GM19239 (cell line): ENCODE data around the gene SRPRB.

Experiments used
- DNase-seq: peaks from one replicate; pipeline ENCODE4 v3.0.0; 2011; ENCODE audit warnings: low spot score; ENCODE audit not compliant: insufficient read length
- FAIRE-seq: peaks from 2 replicates; lab custom pipeline; 2011; peaks lifted over from hg19 to GRCh38; lab: Jason Lieb, UNC

The SRPRB gene

DNA sequence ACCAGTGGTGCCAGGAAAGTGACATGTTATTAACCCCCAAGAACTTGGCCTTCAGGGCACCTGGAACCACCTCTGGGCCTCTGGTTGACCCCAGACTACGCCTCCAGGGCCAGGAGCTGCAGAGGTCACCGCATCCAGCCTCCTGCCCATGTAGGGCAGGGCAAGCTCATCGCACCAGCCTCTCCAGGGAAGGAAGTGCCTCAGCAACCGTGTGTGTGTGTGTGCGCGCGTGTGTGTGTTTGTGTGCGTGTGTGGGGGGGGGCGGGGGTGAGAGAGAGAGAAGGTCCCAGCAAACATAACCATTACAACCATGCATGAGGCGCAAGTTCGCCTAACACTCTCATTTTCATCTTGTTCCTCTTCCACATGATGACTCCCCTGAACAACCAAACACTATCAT is 58.3 kb downstream of the SRPRB start:
- DNase-seq: no peak
- FAIRE-seq: no peak

DNA sequence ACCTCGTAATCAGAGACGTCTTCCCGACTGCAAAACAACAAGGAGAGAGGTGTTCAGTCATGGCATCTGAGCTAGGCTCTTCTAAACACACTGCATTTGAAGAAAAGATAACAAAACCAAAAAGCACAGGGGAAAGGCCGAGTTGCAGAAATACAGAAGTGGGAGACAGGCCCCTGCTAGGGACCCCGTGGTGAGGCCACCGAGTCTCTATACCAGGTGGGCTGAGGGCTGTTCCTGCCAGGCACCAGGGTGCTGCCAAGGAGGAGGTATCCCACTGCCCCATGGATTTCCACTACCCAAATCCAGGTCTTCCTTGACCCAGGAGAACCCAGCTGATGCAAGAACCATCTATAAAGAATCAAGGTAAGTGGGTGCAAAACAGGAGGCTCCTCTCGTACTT is 59.0 kb downstream of the SRPRB start:
- DNase-seq (no peak), FAIRE-seq (no peak)

DNA sequence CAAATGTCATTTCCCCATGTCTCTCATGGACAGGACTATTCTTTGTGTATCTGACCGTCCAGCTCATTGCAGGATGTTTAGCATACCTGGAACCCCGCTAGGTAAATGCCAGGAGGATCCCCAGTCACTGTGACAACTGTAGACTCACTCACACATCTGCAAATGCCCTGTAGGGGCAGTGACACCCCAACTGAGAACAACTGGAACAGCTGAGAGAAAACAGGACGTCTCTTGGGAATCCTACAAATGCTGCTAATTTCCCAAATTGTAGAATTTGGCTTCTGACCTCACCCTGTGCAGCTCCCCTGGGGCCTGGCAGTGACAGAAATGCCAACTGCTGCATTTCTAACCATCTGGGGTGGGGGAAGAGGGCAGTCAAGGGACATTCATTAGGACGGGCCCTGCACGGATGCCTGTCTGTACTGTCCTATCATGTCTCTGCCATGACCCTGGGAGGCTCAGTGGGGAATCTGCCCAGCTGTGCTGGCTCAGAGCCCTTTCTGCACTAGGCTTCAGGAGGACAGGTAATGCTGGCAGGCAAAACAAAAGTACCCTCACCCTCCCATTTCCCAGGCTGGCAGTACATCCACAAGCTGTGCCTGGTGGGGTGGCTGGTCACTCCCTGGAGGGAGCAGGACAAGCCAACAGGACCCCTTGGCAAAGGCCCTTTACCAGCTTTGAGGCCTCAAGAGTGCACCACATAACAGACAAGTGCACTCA is 59.7 kb downstream of the SRPRB start:
- no peak for FAIRE-seq
- no peak for DNase-seq

DNA sequence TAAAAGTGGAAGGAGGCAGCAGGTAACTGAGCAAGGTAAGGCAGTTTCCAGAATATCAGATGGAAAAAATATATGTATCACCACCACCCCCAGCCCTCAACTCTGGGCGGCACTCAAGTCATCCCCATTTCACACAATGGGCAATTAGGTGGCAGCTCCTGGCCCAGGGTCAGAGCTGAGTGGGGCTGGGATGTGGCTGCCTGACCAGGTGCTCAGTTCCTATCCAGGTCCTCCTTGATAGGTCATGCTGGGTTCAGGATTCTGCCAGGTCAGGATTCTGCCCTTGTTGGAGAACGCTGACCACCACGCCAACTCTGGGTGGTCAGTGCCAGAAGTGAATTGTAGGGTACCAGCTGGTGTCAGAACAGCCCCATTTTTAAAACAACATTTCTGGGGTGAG is 60.5 kb downstream of the SRPRB start:
- no peak for FAIRE-seq
- no peak for DNase-seq

DNA sequence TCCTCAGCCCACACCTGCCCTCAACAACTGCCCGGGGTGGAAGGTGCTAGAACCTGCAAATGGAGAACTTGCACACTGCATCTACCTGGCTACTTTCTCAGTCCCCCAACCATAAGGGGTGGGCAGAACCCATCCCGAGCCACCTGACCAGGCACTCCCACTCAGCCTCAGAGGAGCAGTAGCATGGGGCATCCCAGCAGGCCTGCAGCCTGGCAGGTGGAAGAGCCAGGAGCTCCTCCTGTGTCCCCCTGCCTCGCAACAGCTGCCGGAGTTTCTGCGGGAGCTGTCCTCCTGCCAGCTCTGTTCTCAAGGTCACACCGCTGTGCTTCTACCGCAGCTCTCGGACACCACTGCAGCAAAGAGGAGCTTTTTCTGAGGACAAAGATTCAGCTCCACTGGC is 62.6 kb downstream of the SRPRB start:
- DNase-seq: no peak
- no peak for FAIRE-seq

DNA sequence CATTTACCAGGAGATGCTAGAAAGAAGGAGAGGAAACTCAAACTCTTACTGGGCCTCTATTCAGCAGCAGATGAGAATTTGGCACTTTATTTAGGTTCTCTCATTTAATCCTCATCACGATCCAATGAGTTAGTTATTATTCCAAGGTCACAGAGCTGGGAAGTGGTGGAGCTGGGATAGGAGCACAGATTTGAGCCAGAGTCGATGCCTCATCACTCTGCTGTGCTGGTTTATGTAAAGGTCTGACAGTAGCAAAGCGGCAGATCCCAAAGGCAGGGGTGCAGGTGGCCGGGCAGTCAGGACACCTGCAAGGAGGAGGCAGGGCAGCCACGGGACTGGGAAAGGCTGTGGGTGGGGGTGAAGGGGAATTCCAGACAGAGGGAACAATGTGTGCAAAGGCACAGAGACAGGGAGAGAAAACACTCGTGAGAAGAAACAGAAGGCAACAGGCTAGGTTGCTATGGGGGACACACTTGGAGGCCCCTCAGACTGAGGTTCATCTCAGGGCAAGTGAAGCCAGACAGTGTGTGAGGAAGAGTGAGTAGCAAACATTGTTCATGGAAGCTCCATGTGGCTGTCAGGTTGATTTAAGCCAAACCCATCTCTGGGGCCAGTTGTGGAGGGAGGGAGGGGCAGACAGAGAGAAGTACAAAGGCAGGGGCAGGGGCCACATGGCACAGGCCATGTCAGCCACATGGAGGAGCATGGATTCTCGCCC is 63.3 kb downstream of the SRPRB start:
- no peak for FAIRE-seq
- no peak for DNase-seq

DNA sequence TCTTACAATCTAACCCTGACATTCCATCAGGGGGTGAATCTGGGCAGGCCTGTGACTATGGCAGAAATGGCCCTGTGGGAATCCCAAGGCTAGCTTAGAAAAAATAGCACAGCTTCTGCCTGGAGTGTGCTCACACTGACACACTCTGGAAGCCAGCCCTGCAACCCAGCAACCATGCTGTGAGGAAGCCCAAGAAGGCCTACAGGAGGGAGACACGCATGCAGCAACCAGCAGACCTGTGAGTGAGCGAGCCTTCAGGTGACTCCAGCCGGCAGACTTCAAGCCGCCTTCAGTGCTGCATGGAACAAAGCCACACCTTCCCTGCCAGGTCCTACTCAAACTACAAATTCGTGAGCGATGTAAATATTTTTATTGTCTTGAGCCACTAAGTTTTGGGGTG is 64.0 kb downstream of the SRPRB start:
- DNase-seq (no peak), FAIRE-seq (no peak)

DNA sequence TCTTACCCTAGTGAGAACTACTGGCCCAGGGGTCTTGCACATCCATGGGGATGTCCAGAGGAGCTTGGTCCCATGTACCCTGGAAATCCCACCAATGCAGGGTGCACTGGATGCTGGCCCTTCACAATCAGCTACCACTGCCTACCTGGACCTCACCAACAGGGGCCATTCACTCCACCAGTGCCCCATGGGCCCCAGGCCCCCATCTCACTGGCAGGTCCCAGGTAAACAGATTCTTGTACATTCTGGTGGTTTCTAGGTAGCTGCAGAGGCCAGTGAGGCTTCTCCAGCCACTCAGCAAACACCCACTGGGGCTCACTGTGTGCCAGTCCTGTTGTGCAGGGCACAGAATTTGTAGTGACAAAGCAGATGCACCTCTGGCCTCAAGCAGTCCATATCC is 65.2 kb downstream of the SRPRB start:
- FAIRE-seq (no peak), DNase-seq (no peak)
